NCI-H146 (cell line): ENCODE measurements around the gene CCNB1IP1.
"Not testable (repeated sequence)": the region's sequence is repeated elsewhere in the genome, so short reads cannot be mapped to it uniquely, and the experiment has no call there.

Experiments
- DNase-seq: peaks from one replicate; lab custom pipeline; 2025; lab: John Stamatoyannopoulos, UW

Gene CCNB1IP1, protein sequence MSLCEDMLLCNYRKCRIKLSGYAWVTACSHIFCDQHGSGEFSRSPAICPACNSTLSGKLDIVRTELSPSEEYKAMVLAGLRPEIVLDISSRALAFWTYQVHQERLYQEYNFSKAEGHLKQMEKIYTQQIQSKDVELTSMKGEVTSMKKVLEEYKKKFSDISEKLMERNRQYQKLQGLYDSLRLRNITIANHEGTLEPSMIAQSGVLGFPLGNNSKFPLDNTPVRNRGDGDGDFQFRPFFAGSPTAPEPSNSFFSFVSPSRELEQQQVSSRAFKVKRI

GRCh38 chr14:20332788-20333493 lies at the start of gene CCNB1IP1:
Gene CCNB1IP1 (minus strand): TSS chr14:20333279. CDS start chr14:20316523, 16,756 bp downstream.
- DNase-seq, result peak; percentile 87

- no peak for DNase-seq
Observed at GRCh38 chr14:20382526-20382925, 49.4 kb upstream of the CCNB1IP1 start.

DNA sequence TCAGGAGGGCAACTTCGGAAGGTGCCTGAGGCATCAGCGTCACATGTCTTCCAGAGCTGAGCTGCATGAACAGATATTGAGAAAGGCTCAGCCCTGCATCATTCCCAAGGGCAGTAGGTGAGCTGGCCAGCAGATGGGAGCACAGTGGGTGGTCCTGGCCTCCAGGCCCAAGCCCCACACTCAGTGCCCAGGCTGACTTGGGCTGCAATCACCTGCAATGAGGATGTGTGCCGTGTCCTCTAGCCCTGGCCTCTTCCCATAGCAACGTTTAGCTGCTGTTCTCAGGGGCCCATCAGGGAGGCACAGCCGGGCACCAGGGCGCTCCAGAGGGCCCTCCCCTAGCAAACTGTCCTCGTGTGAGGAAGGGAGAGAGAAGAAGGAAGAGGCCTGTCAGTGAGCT lies 48.3 kb upstream of the CCNB1IP1 start:
- no peak for DNase-seq

- DNase-seq, result no peak
Observed at GRCh38 chr14:20380681-20381080, 47.6 kb upstream of the CCNB1IP1 start.

DNA sequence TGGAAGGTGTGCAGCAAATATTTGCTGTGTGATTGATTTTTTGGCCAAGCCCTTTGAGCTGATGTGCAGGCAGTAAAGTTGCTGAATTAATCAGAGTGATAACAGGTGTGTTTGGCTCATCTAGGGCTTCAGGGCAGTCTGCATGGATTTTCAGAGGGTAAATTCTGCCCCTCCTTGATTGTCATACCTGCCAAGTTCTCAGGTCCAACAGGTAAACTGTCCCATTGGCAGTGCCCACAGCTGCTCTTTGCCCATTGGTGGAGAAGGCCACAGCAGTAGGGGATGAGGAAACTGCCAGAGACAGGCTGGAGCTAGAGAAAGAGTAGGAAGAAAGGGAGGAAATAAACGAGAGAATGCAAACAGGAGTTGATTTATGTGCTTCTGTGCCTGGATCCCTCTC lies 46.7 kb upstream of the CCNB1IP1 start:
- DNase-seq, result no peak

DNA sequence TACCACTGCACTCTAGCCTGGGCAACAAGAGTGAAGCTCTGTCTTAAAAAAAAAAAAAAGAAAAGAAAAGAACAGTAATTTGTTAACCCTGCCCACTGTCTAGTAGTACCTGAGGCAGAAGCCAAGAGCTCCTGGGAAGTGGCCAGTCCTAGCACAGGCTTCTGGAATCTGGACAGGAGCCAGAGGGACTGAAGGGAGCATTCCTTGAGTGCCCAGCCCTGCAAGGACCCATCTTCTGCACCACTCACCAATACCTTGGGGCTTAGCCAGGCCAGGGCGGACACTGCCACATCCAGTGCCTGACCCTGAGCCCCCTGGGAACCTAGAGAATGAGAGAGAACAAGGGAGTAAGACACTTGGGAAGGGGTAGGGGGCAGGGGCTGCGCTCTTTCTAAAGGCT lies 44.1 kb upstream of the CCNB1IP1 start:
- no peak for DNase-seq

DNA sequence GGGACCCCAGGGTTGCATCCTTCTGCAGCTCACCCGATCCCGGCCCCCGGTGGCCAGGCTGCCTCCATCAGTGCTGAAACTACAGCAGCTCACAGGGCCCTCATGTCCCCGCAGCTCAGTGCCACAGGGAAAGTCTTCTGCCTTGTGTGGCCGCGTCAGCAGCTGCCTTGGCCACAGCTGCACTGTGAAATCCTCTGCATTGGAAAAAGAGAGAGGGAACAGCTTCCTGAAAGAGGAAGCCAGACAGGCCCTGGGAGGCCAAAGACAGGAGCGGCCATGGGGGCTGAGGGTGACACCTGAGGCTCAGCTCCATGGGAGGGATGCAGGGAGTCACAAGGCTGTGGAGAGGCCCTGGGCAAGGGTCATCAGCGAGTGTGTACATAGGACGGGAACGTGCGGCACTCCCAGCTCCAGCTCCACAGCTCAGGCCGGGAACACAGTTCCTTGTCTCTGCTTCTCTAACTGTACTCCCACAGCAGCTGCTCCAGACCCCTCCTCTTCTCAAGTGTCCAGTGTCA lies 43.1 kb upstream of the CCNB1IP1 start:
- no peak for DNase-seq

DNA sequence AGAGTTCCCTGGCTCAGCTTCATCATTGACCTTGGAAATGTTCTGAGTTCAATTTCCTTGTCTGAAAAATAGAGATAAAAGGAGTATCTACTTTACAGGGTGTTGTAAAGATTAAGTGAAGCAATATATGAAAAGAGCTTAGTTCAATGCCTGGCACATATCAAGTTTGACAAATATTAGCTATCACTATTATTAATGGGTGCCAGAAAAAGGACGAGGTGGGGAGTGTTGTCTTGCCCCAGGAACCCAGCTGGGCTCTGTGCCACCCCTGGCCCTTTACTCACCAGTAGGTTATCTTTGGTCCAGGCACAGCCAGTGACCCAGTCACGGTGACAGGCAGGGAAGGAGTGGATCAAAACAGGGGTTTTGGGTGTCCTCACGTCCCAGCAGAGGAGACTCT lies 42.4 kb upstream of the CCNB1IP1 start:
- DNase-seq, result no peak

GRCh38 chr14:20372796-20373195 lies 39.7 kb upstream of the CCNB1IP1 start:
- no peak for DNase-seq

- no peak for DNase-seq
Observed at GRCh38 chr14:20365928-20366327, 32.8 kb upstream of the CCNB1IP1 start.

- not testable (repeated sequence) for DNase-seq
Observed at GRCh38 chr14:20358474-20358873, 25.4 kb upstream of the CCNB1IP1 start.

GRCh38 chr14:20356422-20356821 lies 23.3 kb upstream of the CCNB1IP1 start:
- DNase-seq, result no peak

DNA sequence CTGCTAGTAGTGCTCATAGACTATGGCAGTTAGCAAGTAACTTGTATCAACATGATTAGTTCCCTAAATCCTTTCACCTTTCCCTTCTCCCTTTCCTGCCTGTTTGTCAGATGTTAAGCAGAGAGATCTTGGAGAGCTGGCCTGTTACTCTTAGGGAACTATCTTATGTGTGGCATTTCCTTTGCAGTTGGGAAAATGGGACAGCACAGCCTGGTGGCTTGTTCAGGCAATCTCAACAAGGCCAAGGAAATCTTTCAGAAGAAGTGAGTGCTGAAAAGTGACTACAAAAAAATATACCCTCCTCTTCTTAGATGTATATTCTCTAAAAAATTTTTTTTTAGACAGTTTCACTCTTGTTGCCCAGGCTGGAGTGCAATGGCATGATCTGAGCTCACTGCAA lies 17.8 kb upstream of the CCNB1IP1 start:
- DNase-seq, result no peak

DNA sequence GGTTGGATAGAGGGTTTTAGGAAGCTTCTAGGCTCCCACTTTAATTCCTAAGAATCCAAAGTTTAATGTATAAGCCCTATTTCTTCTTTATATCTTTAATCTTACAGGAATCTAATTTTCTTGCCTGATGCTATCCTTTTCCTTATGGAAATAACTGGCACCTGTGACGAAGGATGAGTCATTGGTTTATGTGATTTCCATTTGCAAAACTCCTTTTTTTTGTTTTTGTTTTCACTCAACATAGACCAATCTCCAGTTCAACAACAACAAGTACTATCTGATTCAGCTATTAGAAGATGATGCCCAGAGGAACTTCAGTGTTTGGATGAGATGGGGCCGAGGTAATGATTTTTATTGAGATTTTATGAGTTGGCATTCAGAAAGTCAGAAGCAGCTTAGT lies 17.2 kb upstream of the CCNB1IP1 start:
- no peak for DNase-seq

DNA sequence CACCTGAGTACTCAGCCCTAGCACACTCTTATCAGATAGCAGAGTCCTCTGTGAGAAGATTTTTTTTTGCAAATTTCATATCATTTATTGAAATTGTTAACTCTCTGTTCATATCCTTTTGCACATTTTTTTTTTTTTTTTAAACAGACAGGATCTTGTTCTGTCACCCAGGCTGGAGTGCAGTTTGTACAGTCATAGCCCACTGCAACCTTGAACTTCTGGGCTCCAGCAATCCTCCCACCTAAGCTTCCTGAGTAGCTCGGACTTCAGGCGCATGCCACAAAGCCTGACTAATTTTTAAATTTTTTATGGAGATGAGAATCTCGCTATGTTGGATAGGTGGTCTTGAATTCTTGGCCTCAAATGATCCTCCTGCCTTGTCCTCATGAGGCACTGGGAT lies 14.7 kb upstream of the CCNB1IP1 start:
- DNase-seq, result no peak

GRCh38 chr14:20346713-20347112 lies 13.6 kb upstream of the CCNB1IP1 start:
- no peak for DNase-seq

- no peak for DNase-seq
Observed at GRCh38 chr14:20345366-20345765, 12.3 kb upstream of the CCNB1IP1 start.

DNA sequence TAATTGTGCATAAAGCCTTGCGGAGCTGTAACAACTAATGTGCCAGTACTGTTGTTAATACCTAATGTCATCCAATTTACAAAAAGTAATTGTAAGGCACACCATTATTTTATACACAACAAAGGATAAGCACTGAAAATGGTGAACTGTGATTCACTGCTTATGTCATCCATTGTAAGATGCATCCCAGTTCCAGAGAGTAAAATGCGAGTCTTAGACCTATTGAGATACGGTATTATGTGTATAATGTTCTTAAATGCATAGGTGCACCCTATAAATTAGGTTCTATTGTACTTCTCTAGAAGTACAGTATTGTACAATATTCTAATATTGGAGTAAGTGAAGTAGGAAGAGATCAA lies 10.8 kb upstream of the CCNB1IP1 start:
- DNase-seq, result peak; percentile 33

- DNase-seq, result peak; percentile 100
Observed at GRCh38 chr14:20343092-20343861, 10.2 kb upstream of the CCNB1IP1 start, which contains the start of gene PARP2. Gene PARP2 (plus strand): TSS chr14:20343635. CDS start chr14:20343642, 7 bp downstream.

DNA sequence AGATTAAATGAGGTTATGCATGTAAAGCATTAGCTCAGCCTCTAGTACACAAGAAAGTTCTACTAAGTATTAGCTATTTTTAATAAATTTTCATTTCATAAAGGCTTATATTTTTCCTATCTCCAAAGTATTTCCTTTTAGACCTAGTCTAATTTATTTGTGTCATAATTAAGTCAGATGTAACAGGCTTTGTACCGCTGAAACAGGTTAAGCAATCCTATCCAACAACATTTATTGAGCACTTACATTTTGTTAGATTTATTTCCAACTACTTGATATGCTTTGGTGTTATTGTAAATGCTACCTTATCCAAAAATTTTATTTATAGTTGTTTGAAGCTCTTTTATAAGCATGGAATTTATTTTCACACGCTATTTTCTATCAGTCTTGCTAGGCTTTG lies 8.6 kb upstream of the CCNB1IP1 start:
- DNase-seq, result no peak

DNA sequence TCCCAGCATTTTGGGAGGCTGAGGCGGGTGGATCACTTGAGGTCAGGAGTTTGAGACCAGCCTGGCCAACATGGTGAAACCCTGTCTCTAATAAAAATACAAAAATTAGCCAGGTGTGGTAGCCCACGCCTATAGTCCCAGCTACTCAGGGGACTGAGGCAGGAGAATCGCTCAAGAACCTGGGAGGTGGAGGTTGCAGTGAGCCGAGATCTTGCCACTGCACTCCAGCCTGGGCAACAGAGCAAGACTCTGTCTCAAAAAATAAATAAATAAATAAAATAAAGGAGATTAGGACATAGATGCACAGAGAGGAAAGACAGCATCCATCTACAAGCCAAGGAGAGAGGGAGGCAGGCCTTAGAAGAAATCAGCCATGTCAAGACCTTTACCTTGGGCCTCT lies 8.0 kb upstream of the CCNB1IP1 start:
- DNase-seq, result not testable (repeated sequence)

- DNase-seq, result no peak
Observed at GRCh38 chr14:20334017-20334416, 938 bp upstream of the CCNB1IP1 start.

GRCh38 chr14:20333494-20333841 lies 389 bp upstream of the CCNB1IP1 start:
- no peak for DNase-seq
